GM13976 (cell line): ENCODE measurements around the gene KLK3.

Experiments
- DNase-seq: peaks from one replicate; pipeline ENCODE4 v3.0.0; 2012; ENCODE audit warnings: low spot score
- CTCF ChIP-seq: IDR thresholded peaks from 2 replicates; pipeline ENCODE4 v1.5.1; 2012; ENCODE audit warnings: borderline replicate concordance, mild to moderate bottlenecking; ENCODE audit not compliant: insufficient read depth; ENCODE audit errors: extremely low read depth, missing control alignments, control extremely low read depth
- in situ Hi-C: fragments of 300-500 bp; cut with MboI; formaldehyde crosslinking; loops from one replicate; pipeline ENCODE4 v1.12.0; 2022; ENCODE audit warnings: low sequenced_read_pairs, mixed read lengths, inconsistent platforms; ENCODE audit not compliant: unreplicated experiment

KLK3 gene

GRCh38 chr19:50906217-50906616 is 51.5 kb downstream of the KLK3 start:
- in situ Hi-C loops: no loop called here
- peak; percentile 69 for TF ChIP-seq CTCF
- DNase-seq: peak; percentile 57

GRCh38 chr19:50908336-50908735 is 53.6 kb downstream of the KLK3 start:
- DNase-seq: no peak
- in situ Hi-C loops: no loop called here
- no peak for TF ChIP-seq CTCF

- no peak for TF ChIP-seq CTCF
- in situ Hi-C loops: loop anchor here (10.0 kb wide), 1 partner anchor 115 kb away; the partner anchor contains the start of gene ACP4
- peak; percentile 94 for DNase-seq
These were observed 54.7 kb downstream of the KLK3 start for GRCh38 chr19:50909240-50910070.
